A549 (cell line): ENCODE data around the gene PSD2.

Experiments used
- BHLHE40 ChIP-seq: IDR thresholded peaks from 2 replicates; pipeline ENCODE4 v1.6.1; 2012; ENCODE audit warnings: low read depth, low read length, inconsistent platforms
- CHD2 ChIP-seq: fragments of 150-350 bp; IDR thresholded peaks from 2 replicates; pipeline ENCODE4 v1.6.1; 2014; ENCODE audit warnings: low read length; ENCODE audit not compliant: partially characterized antibody
- CTCF ChIP-seq: fragments of >200 bp; sonication (Bioruptor Twin); formaldehyde crosslinking; IDR thresholded peaks from 3 replicates; pipeline ENCODE4 v1.5.1; 2016
- ELK1 ChIP-seq: fragments of 150-350 bp; IDR thresholded peaks from 2 replicates; pipeline ENCODE4 v1.6.1; 2014; ENCODE audit warnings: low read depth, mild to moderate bottlenecking, low read length
- POLR2A ChIP-seq: IDR thresholded peaks from 2 replicates; pipeline ENCODE4 v1.6.1; 2012; ENCODE audit warnings: mild to moderate bottlenecking, low read length
- POLR2AphosphoS2 ChIP-seq: conservative IDR thresholded peaks from 2 replicates; pipeline ENCODE4 v1.6.1; 2012; ENCODE audit warnings: low read length, improper control_type of control experiment, inconsistent platforms
- RARB ChIP-seq: fragments of 250-450 bp; sonication (Bioruptor Pico); IDR thresholded peaks from 2 replicates; pipeline ENCODE4 v1.8.0; 2021; ENCODE audit warnings: mild to moderate bottlenecking, moderate library complexity
- REST ChIP-seq: fragments of 200-600 bp; sonication (generic); IDR thresholded peaks from 2 replicates; pipeline ENCODE4 v1.6.1; 2016; ENCODE audit warnings: antibody characterized with exemption, mild to moderate bottlenecking, moderate library complexity
- SMC3 ChIP-seq: fragments of >200 bp; sonication (Bioruptor Twin); formaldehyde crosslinking; IDR thresholded peaks from 3 replicates; pipeline ENCODE4 v1.6.1; 2018; ENCODE audit warnings: inconsistent platforms

- TF ChIP-seq CTCF (no peak), CHD2 (no peak), POLR2AphosphoS2 (no peak), RARB (no peak), POLR2A (no peak), ELK1 (no peak), REST (no peak), SMC3 (no peak), BHLHE40 (no peak)
Observed at GRCh38 chr5:139757727-139758509, 37.7 kb upstream of the PSD2 start.
